DOHH2 (cell line): ENCODE results near the gene WNT9B.

Source experiments
- H3F3A ChIP-seq: fragments of 200-600 bp; sonication (generic), shearing (Covaris generic); 2 replicates; pipeline ENCODE4 v1.6.0; 2016; ENCODE audit warnings: antibody characterized with exemption, mild to moderate bottlenecking; ENCODE audit not compliant: control insufficient read depth, insufficient read depth
- H3K27ac ChIP-seq: fragments of 200-600 bp; sonication (generic); 2 replicates; pipeline ENCODE4 v1.5.1; 2014; ENCODE audit warnings: low read depth, mild to moderate bottlenecking, low read length, moderate library complexity
- H3K27me3 ChIP-seq: fragments of 200-600 bp; sonication (generic); 2 replicates; pipeline ENCODE4 v1.6.1; 2014; ENCODE audit warnings: mild to moderate bottlenecking, low read length, mixed read lengths; ENCODE audit not compliant: control insufficient read depth
- H3K36me3 ChIP-seq: fragments of 200-600 bp; sonication (generic); 2 replicates; pipeline ENCODE4 v1.6.1; 2014; ENCODE audit warnings: mild to moderate bottlenecking, low read length, moderate library complexity, mixed read lengths; ENCODE audit not compliant: control insufficient read depth
- H3K4me1 ChIP-seq: fragments of 200-600 bp; sonication (generic); 2 replicates; pipeline ENCODE4 v1.6.1; 2014; ENCODE audit warnings: mild to moderate bottlenecking, low read length, mixed read lengths; ENCODE audit not compliant: control insufficient read depth
- H3K4me2 ChIP-seq: fragments of 200-600 bp; sonication (generic); 2 replicates; pipeline ENCODE4 v1.6.0; 2014; ENCODE audit warnings: mild to moderate bottlenecking, low read length, moderate library complexity
- H3K4me3 ChIP-seq: fragments of 200-600 bp; sonication (generic); 2 replicates; pipeline ENCODE4 v1.5.1; 2014; ENCODE audit warnings: mild to moderate bottlenecking, low read length, mixed read lengths
- H3K79me2 ChIP-seq: fragments of 200-600 bp; sonication (generic); 2 replicates; pipeline ENCODE4 v1.6.1; 2014; ENCODE audit warnings: mild to moderate bottlenecking, low read length, mixed read lengths; ENCODE audit not compliant: control insufficient read depth
- H3K9me2 ChIP-seq: fragments of 200-600 bp; sonication (generic); replicated peaks from 2 replicates; pipeline ENCODE4 v1.6.1; 2014; ENCODE audit warnings: mild to moderate bottlenecking, low read length, mixed read lengths; ENCODE audit not compliant: control insufficient read depth
- H3K9me3 ChIP-seq: fragments of 200-600 bp; sonication (generic); 2 replicates; pipeline ENCODE4 v1.6.1; 2014; ENCODE audit warnings: antibody characterized with exemption, low read length, mixed read lengths; ENCODE audit not compliant: control insufficient read depth, insufficient read depth
- H4K20me1 ChIP-seq: fragments of 200-600 bp; sonication (generic); 2 replicates; pipeline ENCODE4 v1.6.0; 2014; ENCODE audit warnings: low read depth, mild to moderate bottlenecking, antibody characterized with exemption, low read length, moderate library complexity; ENCODE audit not compliant: control insufficient read depth, insufficient read depth
- EZH2phosphoT487 ChIP-seq: fragments of 200-600 bp; sonication (generic); IDR thresholded peaks from 2 replicates; pipeline ENCODE4 v1.6.1; 2017; ENCODE audit warnings: borderline replicate concordance, mild to moderate bottlenecking, antibody characterized with exemption, low read length, moderate library complexity, mixed read lengths
- TF ChIP-seq, protein P1 (sequence below): fragments of 200-600 bp; sonication (generic); IDR thresholded peaks from one replicate; pipeline ENCODE4 v1.5.1; 2014; ENCODE audit warnings: antibody characterized with exemption, mild to moderate bottlenecking, low read depth, low read length; ENCODE audit not compliant: poor library complexity, severe bottlenecking

WNT9B gene

DNA sequence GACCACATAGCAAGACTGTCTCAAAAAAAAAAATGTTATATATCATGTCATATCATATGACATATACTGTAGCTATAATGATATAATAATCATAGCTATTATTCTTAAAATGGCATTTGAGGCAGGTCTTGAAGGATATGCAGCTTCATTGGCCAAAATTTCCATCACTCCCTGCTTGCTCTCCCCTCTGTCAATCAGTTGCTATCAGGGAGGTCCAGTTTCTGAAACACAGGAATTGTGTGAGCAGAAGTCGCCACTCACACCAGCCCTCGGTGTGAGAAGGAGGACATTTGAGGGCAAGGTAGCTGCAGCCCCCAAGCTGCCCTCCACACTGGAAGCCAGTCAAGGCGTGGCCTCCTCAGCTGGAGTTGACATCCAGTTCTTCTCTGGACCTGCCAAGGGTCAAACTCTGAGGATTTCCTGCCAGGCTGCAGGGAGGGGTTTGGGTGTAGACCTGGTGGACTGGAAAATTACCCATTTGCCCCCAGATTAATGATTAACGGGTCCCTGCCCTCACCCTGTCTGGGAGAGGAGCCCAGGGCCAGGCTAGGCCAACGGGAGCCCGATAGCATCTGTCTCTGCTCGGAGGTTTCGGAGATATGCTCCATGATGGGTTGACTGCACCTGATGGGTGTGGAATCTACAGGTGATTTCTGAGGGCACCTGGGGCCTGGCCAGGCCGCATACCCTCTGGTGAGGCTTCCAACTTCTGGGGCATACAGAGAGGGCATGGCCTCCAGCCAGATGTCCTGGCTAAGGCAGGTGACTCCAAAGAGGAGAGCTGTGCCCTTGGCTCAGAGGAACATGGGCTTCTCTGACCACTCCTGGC lies 18.8 kb downstream of the WNT9B start:
- Histone ChIP-seq H3K27me3 (peaks cover 5% of the 10 kb centered on the region; the same call in 1 of the 2 replicates), H3K4me3 (no peak overlapping the region), H3K79me2 (no peaks in the 10 kb centered on the region), H3K4me2 (no peak overlapping the region), H3K36me3 (no peaks in the 10 kb centered on the region), H3K9me3 (no peaks in the 10 kb centered on the region), H4K20me1 (no peaks in the 10 kb centered on the region), H3F3A (no peaks in the 10 kb centered on the region), H3K9me2 (no peaks in the 10 kb centered on the region), H3K27ac (no peak overlapping the region), H3K4me1 (no peaks in the 10 kb centered on the region)
- TF ChIP-seq, protein P1, sequence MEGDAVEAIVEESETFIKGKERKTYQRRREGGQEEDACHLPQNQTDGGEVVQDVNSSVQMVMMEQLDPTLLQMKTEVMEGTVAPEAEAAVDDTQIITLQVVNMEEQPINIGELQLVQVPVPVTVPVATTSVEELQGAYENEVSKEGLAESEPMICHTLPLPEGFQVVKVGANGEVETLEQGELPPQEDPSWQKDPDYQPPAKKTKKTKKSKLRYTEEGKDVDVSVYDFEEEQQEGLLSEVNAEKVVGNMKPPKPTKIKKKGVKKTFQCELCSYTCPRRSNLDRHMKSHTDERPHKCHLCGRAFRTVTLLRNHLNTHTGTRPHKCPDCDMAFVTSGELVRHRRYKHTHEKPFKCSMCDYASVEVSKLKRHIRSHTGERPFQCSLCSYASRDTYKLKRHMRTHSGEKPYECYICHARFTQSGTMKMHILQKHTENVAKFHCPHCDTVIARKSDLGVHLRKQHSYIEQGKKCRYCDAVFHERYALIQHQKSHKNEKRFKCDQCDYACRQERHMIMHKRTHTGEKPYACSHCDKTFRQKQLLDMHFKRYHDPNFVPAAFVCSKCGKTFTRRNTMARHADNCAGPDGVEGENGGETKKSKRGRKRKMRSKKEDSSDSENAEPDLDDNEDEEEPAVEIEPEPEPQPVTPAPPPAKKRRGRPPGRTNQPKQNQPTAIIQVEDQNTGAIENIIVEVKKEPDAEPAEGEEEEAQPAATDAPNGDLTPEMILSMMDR: no peak
- TF ChIP-seq EZH2phosphoT487: no peak

DNA sequence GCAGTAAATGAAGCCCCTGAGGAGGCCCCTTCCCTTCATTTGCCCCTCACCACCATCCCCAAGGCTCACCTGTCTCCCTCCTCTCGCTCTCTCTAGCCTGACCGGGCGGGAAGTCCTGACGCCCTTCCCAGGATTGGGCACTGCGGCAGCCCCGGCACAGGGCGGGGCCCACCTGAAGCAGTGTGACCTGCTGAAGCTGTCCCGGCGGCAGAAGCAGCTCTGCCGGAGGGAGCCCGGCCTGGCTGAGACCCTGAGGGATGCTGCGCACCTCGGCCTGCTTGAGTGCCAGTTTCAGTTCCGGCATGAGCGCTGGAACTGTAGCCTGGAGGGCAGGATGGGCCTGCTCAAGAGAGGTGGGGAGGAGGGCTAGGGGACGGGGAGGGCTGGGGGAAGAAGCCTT lies 21.0 kb downstream of the WNT9B start:
- H3K4me3 ChIP-seq: no peak overlapping the region
- H4K20me1 ChIP-seq: no peaks in the 10 kb centered on the region
- H3K36me3 ChIP-seq: no peaks in the 10 kb centered on the region
- no peaks in the 10 kb centered on the region for H3K79me2 ChIP-seq
- no peaks in the 10 kb centered on the region for H3F3A ChIP-seq
- H3K9me3 ChIP-seq: no peaks in the 10 kb centered on the region
- H3K4me1 ChIP-seq: no peaks in the 10 kb centered on the region
- H3K27me3 ChIP-seq: no peaks in the 10 kb centered on the region
- TF ChIP-seq, protein P1: no peak
- no peak for TF ChIP-seq EZH2phosphoT487
- H3K27ac ChIP-seq: no peak overlapping the region
- H3K9me2 ChIP-seq: no peaks in the 10 kb centered on the region
- H3K4me2 ChIP-seq: no peak overlapping the region

DNA sequence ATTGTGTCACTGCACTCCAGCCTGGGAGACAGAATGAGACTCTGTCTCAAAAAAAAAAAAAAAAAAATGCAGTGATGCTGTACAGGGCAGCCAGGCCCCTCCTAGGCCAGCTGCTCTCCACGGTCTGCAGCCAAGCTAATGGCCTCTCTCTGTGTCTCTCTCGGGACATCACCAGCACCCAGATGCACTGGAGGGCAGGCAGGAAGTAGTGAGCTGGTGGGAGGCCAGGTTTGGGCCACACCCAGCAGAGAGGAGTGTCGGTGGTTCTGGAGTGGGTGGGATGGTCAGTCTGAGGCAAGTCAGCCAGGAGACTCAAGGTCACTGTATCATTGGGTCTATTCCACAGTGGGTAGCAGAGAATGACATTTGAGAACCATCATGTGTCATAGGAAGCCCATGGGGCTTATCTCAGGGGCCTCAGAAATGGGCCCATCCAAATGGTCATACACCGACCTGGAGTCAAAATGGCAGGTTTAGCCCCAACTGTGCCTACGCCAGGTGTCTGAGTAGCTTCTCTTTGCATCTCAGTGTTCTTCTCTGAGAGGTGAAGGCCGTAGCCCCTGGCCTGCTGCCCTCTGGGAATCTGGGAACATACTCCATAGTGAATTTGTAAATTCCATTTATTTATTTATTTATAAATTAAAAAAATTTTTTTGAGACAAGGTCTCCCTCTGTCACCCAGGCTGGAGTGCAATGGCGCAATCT lies 22.7 kb downstream of the WNT9B start:
- H4K20me1 ChIP-seq: no peaks in the 10 kb centered on the region
- no peak overlapping the region for H3K27ac ChIP-seq
- no peaks in the 10 kb centered on the region for H3K36me3 ChIP-seq
- no peaks in the 10 kb centered on the region for H3K9me3 ChIP-seq
- no peak overlapping the region for H3K4me3 ChIP-seq
- H3K79me2 ChIP-seq: no peaks in the 10 kb centered on the region
- H3K9me2 ChIP-seq: no peaks in the 10 kb centered on the region
- H3K27me3 ChIP-seq: no peaks in the 10 kb centered on the region
- no peak for TF ChIP-seq EZH2phosphoT487
- H3K4me1 ChIP-seq: no peaks in the 10 kb centered on the region
- H3F3A ChIP-seq: no peaks in the 10 kb centered on the region
- H3K4me2 ChIP-seq: no peak overlapping the region

DNA sequence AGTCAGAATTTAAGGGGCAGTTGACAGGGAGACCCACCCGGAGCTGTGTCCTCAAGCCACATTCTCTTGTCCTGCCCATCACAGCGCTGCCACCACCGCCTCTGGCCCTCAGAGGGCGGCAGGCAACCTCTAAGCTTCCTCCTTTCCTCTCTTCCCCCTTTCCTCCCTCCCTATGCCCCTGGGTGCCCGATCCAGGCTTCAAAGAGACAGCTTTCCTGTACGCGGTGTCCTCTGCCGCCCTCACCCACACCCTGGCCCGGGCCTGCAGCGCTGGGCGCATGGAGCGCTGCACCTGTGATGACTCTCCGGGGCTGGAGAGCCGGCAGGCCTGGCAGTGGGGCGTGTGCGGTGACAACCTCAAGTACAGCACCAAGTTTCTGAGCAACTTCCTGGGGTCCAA lies 23.5 kb downstream of the WNT9B start:
- Histone ChIP-seq H3K9me3 (no peaks in the 10 kb centered on the region), H3K27ac (no peak overlapping the region), H3K4me2 (no peak overlapping the region), H3K4me1 (no peaks in the 10 kb centered on the region), H3K27me3 (no peaks in the 10 kb centered on the region), H3F3A (no peaks in the 10 kb centered on the region), H3K9me2 (no peaks in the 10 kb centered on the region), H3K4me3 (no peak overlapping the region), H3K79me2 (no peaks in the 10 kb centered on the region), H4K20me1 (no peaks in the 10 kb centered on the region), H3K36me3 (no peaks in the 10 kb centered on the region)
- TF ChIP-seq, protein P1: no peak
